ENCODE data around the gene MS4A6E. TPM values are rescaled to one million over a fixed set of nuclear protein-coding genes. Genes with fewer than 3 reads are reported as not detected.

The MS4A6E gene
- total RNA-seq, 1 experiment from 2014 or later, result not detected

DNA sequence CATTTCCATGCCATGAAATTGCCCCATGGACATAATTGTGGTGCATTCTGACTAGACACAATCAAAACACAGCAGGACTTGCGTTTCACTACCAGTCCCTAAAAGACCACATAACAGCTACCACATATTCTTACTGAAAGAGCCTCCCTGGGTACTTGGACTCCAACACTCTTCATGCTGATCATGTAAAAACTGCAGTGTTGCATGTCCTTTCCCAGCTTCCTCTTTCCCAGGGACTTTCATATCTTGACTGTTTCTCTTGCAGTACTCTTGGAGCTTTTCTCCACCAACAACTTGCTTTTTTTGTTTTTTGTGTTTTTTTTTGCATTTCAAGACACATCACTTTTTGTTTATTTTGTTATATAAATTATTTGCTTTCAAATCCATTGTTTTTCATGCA is 22.9 kb downstream of the MS4A6E start:
- BruUV-seq (replicated peaks), result no TSS peak
- no peak overlapping the region for H3K4me2 ChIP-seq
- no peaks in the 10 kb centered on the region for H3F3A ChIP-seq (ENCODE audit: insufficient read depth, low read depth)
- no peak overlapping the region for H2AFZ ChIP-seq
- no peak overlapping the region for H3K4me3 ChIP-seq
- peaks cover 18% of the 10 kb centered on the region; the same call in 1 of the 2 replicates for H3K27me3 ChIP-seq (ENCODE audit: insufficient read depth, low read depth)
- no peak for DNase-seq
- TF ChIP-seq EZH2 (IDR thresholded peaks at IDR 0.05; ENCODE audit: low read depth), result no peak
- TF ChIP-seq, protein P1, sequence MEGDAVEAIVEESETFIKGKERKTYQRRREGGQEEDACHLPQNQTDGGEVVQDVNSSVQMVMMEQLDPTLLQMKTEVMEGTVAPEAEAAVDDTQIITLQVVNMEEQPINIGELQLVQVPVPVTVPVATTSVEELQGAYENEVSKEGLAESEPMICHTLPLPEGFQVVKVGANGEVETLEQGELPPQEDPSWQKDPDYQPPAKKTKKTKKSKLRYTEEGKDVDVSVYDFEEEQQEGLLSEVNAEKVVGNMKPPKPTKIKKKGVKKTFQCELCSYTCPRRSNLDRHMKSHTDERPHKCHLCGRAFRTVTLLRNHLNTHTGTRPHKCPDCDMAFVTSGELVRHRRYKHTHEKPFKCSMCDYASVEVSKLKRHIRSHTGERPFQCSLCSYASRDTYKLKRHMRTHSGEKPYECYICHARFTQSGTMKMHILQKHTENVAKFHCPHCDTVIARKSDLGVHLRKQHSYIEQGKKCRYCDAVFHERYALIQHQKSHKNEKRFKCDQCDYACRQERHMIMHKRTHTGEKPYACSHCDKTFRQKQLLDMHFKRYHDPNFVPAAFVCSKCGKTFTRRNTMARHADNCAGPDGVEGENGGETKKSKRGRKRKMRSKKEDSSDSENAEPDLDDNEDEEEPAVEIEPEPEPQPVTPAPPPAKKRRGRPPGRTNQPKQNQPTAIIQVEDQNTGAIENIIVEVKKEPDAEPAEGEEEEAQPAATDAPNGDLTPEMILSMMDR (conservative IDR thresholded peaks at IDR 0.05), result no peak
- intact Hi-C loops (cut with micrococcal nuclease; ENCODE audit: unreplicated experiment), result no loop called here
- CTCF ChIA-PET, result no interaction called here
- H3K36me3 ChIP-seq (ENCODE audit: low read depth), result no peaks in the 10 kb centered on the region
- H3K4me1 ChIP-seq (replicated peaks; ENCODE audit: insufficient read depth), result no peaks in the 10 kb centered on the region
- H3K9me2 ChIP-seq (ENCODE audit: insufficient read depth), result no peaks in the 10 kb centered on the region; the same call in 1 of the 2 replicates
- no peaks in the 10 kb centered on the region for H3K9me3 ChIP-seq (ENCODE audit: insufficient read depth, low read depth)
- no peak overlapping the region for H3K27ac ChIP-seq
- H3K79me2 ChIP-seq (ENCODE audit: low read depth), result no peaks in the 10 kb centered on the region
- H4K20me1 ChIP-seq (ENCODE audit: insufficient read depth), result no peaks in the 10 kb centered on the region
- POLR2A ChIA-PET (ENCODE audit: unreplicated experiment), result interaction anchor here (0.7 kb wide), 1 partner anchor 102 kb away, joined by 6 read pairs; no protein-coding TSS in a partner anchor

DNA sequence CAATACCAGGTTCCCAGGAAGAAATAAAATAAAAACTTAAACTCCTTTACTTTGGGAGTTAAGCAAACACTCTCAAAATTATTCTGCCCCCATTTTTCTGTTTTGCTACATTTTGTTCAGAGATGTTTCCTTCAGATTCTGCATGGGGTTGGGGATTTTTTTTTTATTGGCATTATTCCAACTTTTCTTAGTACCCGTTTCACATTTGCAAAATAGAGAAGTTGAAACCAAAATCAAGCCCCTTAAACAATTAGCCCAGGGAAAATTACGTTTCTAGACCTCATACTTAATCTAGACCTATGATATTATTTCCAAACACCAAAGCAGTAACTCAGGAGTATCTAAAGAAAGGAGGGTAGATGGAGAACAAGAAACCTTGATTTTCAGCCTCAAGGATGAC is 30.7 kb downstream of the MS4A6E start:
- intact Hi-C loops (cut with micrococcal nuclease; ENCODE audit: unreplicated experiment), result no loop called here
- no peak for TF ChIP-seq EZH2 (IDR thresholded peaks at IDR 0.05; ENCODE audit: low read depth)
- TF ChIP-seq, protein P1 (conservative IDR thresholded peaks at IDR 0.05), result no peak
- no peak overlapping the region for H2AFZ ChIP-seq
- H3K9me3 ChIP-seq (ENCODE audit: insufficient read depth, low read depth), result no peaks in the 10 kb centered on the region
- H3F3A ChIP-seq (ENCODE audit: insufficient read depth, low read depth), result no peaks in the 10 kb centered on the region
- POLR2A ChIA-PET (ENCODE audit: unreplicated experiment), result no interaction called here
- no peak overlapping the region for H3K4me2 ChIP-seq
- CTCF ChIA-PET, result interaction anchor here (0.7 kb wide), 1 partner anchor 901 kb away, joined by 3 read pairs; no protein-coding TSS in a partner anchor
- H3K4me1 ChIP-seq (replicated peaks; ENCODE audit: insufficient read depth), result no peaks in the 10 kb centered on the region
- no TSS peak for BruUV-seq (replicated peaks)
- no peaks in the 10 kb centered on the region for H3K36me3 ChIP-seq (ENCODE audit: low read depth)
- H3K9me2 ChIP-seq (ENCODE audit: insufficient read depth), result no peaks in the 10 kb centered on the region
- no peak overlapping the region for H3K4me3 ChIP-seq
- no peaks in the 10 kb centered on the region for H4K20me1 ChIP-seq (ENCODE audit: insufficient read depth)
- H3K27ac ChIP-seq, result no peak overlapping the region
- H3K79me2 ChIP-seq (ENCODE audit: low read depth), result no peaks in the 10 kb centered on the region
- no peak for DNase-seq
- no peaks in the 10 kb centered on the region for H3K27me3 ChIP-seq (ENCODE audit: insufficient read depth, low read depth)

DNA sequence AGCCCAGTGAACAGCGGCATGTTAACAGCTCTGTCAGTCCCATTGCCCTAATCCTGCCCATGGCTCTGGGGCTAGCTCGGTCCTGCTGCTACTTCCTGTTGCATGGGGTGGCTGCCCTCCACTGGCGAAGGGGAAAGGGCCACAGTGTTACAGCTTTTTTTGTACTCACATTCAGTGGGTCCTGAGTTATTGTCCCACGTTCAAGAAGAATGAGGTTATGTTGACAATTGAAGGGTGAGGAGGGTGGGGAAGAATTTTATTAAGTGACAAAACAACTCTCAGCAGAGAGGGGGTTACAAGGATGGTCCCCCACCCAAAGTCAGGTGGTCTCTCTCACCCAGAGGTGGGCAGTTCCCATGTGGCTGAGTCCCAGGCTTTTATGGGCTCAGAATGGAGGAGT is 33.6 kb downstream of the MS4A6E start:
- H3K4me2 ChIP-seq, result no peak overlapping the region
- H3K4me1 ChIP-seq (replicated peaks; ENCODE audit: insufficient read depth), result no peaks in the 10 kb centered on the region
- no peaks in the 10 kb centered on the region for H3K79me2 ChIP-seq (ENCODE audit: low read depth)
- H3K9me3 ChIP-seq (ENCODE audit: insufficient read depth, low read depth), result no peaks in the 10 kb centered on the region
- TF ChIP-seq, protein P1 (conservative IDR thresholded peaks at IDR 0.05), result no peak
- no peak for TF ChIP-seq EZH2 (IDR thresholded peaks at IDR 0.05; ENCODE audit: low read depth)
- H2AFZ ChIP-seq, result no peak overlapping the region
- ChIA-PET POLR2A (ENCODE audit: unreplicated experiment) (no interaction called here), CTCF (no interaction called here)
- H4K20me1 ChIP-seq (ENCODE audit: insufficient read depth), result no peaks in the 10 kb centered on the region
- intact Hi-C loops (cut with micrococcal nuclease; ENCODE audit: unreplicated experiment), result loop anchor here (10.0 kb wide), 1 partner anchor 124 kb away; no protein-coding TSS in a partner anchor
- H3K27ac ChIP-seq, result no peak overlapping the region
- H3K4me3 ChIP-seq, result no peak overlapping the region
- no peak for DNase-seq
- H3K9me2 ChIP-seq (ENCODE audit: insufficient read depth), result no peaks in the 10 kb centered on the region
- H3K36me3 ChIP-seq (ENCODE audit: low read depth), result no peaks in the 10 kb centered on the region
- H3K27me3 ChIP-seq (ENCODE audit: insufficient read depth, low read depth), result peaks cover 18% of the 10 kb centered on the region
- BruUV-seq (replicated peaks), result no TSS peak
- no peaks in the 10 kb centered on the region for H3F3A ChIP-seq (ENCODE audit: insufficient read depth, low read depth)

Data from PC-9 (cell line).